HG03196 (cell line): ENCODE measurements around the gene PRR23A.

Experiments
- ATAC-seq: cut with Tn5 transposase; IDR thresholded peaks from one replicate; pipeline ENCODE4 v1.9.1; 2021; ENCODE audit not compliant: unreplicated experiment

The PRR23A gene

DNA sequence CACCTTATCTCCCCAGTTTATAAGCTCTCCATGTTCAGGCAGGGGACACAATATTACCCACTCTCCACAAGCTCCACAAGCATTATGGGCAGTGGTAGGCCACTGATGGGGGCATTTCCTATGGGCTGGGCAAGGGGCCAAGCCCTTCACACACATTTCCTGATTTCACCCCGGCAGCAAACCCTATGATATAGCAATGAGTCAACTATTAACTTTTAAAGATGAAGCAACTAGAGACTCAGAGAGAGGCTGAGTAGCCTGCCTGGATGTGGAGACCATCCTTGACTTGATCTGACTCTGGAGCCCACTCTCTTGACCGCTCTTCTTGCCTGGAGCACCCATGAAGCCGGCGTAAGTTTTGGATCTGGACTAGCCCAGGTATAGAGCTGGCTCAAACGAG is 31.6 kb downstream of the PRR23A start:
- ATAC-seq = no peak

DNA sequence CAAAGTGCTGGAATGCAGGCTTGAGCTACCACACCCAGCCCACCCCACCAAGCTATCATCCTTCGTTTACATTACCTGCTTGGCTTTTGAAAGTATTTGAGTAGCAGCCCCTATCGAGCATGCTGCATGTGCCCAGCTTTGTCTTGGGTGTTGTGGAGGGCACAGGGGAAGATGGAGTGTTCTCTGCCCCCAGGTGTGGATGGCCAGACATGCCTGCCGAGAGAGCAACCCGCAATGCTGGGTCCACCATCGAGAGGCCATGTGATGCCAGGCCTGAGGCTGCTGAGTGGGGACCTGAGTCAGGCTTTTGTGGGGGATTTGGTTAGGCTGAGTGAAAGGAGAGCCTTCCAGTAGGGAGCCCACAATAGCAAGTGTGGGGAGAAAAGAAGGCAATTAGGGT is 33.1 kb downstream of the PRR23A start:
- no peak for ATAC-seq

DNA sequence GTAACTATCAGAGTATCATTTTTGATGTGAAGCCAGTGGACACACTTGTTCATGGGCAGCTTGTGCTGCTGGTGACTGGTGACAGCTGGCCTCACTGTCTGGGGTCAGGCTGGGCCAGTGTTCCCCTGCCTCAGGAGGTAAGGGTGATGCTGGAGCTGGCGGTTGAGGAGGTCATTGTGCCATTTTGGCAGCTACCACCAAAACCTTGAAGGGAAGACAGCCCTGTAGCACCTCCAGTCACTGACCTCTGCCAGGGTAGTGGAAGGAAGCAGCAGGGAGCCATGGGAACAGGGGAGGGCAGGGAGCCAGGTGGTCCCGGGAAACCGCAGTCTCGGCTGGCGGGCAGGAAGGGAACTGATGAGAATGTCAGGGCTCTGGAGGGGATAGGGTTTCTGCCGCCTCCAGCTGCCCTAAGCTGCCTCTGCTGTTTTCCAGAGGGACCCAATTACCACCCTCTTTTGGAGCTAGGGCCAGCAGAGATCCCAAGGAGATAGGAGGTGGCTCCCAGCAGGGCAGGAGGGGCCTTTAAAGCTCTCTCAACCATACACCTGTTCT is 34.2 kb downstream of the PRR23A start:
- ATAC-seq = no peak

DNA sequence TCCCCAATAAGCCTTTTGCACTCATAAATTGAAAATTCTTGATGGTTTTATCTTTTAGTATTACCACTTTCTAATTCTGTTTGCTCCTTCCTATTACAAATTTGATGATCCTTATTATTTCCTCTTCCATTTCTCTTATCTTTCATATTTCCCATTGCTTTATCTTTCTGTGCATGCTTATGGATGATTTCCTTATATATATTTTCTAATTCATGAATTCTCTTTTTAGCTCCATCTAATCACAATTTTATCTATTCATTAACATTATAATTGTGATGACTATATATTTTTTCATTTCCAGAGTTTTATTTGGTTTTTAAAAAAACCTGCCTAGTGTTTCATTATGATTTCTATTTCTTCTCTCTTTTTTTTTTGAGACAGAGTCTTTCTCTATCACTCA is 41.1 kb downstream of the PRR23A start:
- no peak for ATAC-seq

DNA sequence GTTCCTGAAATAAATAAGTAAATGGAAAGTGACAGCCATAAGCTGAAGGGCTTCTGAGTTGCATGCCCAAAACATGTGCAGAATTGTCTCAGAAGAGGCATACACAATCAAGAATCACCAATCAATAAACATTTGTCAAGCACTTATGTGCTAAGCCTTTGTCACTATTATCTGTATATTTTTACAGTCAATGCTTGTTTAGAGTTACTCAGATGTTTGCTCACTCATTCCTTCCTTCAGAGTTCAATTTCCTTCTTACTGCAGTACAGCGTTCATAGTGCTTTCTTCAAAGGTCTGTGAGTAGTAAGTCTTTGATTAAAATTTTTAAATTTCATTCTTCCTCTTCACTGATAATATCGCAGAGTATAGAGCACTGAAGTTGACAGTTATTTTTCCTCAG is 41.8 kb downstream of the PRR23A start:
- ATAC-seq = no peak

DNA sequence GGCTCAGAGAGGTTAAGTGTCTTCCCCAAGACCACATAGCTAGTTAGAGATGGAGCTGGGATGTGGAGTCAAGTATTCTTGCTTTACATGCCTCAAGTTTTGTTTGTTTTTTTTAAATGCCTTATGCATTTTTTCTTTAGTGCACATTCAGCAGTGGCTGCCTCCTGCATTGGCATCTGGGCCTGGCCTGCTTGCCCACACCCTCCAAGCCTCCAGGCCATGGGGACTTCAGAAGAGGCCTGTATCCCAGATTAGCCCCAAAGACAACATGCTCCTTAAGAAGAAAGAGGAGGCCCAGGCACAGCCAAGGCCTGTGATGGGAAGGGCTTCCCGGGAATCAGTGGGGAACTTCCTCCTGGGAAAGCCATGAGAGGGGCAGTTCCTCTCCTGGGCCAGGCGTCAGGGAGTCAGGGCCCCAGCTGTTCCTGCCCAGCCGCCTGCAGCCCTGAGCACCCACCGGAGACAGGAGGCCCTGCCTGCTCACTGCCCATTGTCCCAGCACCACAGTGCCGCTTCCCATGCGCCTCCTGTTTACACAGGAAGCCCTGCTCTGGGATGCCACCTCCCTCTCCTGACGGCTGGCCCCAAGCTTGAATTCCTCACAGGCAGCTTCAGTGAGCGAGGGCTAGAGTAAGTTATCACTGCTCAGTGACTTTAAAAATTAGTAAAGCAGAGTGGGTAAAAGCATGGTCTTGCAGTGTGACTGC is 43.1 kb downstream of the PRR23A start:
- no peak for ATAC-seq

DNA sequence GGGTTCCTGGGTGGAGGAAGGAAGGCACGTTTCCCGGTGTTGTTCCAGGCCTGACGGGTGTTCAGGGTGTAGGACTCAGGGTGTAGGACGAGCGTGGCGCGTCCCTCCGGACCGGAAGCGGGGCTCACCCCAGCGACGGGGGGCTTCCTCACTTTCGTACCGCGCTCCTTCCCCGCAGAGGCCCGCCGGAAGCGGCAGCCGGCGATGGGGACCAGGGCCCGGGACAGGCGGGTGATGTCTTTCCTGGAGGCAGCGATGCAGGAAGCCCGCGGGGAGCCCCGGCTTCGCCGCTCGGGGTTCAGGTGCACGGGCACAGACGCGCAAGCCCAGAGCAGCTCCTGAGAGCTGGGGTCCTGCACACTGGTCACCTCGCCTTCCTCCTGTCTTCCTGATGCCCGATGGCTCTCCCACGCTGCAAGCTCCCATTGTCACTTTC is 45.6 kb downstream of the PRR23A start:
- no peak for ATAC-seq
